CD4-positive, alpha-beta T cell treated with Interferon alpha-2 for 1 hour (primary cell): ENCODE measurements around the gene RNF157.
"Not testable (repeated sequence)": the region's sequence is repeated elsewhere in the genome, so short reads cannot be mapped to it uniquely, and the experiment has no call there.

Source experiments
- DNase-seq, 2 donors: peaks; one replicate each; pipeline ENCODE4 v3.0.0-alpha.2; 2020 to 2022

The RNF157 gene

GRCh38 chr17:76252967-76253766 lies 12.9 kb upstream of the RNF157 start:
- DNase-seq, result not testable (repeated sequence)

DNA sequence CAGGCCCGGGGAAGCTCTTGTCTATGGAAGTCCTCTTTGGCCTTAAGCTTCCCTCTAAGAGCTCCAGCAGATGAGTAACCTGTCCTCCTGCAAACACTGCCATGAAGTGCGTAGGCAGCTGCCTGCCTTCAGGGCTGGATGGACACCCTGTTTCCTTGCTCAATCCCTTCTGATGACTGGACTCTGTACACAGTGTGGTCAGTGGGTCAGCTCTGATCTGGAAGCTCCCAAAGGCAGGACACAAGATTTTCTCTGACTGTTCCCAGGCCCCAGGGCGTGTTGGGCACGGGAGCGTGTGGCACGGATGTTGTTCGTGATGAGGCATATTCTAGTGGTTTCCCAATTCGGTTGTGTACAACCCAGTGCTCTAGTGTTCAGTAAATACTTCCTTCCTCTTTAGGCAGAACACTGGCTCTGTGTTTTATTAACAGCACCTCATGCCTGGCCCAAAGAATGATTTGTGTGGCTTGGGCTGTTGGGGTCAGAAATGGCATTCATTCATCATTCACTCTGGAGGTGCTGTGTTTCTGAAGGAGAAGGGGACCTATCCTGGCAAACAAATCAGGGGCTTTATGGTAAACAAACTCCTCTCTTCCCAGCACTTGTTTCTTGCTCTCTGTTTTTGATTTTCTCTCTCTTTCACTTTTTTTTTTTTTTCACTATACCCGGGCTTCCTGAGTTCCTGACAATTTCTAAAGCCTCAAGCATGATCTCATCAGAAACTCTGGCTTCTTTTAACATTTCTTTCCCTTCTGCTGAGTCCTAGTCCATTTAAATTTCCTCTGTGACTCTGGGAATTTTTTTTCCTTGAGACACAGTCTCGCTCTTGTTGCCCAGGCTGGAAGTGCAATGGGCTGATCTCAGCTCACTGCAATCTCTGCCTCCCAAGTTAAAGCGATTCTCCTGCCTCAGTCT lies 12.0 kb upstream of the RNF157 start:
- DNase-seq, result peak; percentile 55 to 58

- DNase-seq, result no peak
Observed at GRCh38 chr17:76251478-76252039, 11.3 kb upstream of the RNF157 start.

GRCh38 chr17:76250141-76250540 lies 9.8 kb upstream of the RNF157 start:
- no peak for DNase-seq

- no peak for DNase-seq
Observed at GRCh38 chr17:76248013-76248782, 7.9 kb upstream of the RNF157 start.

- no peak for DNase-seq
Observed at GRCh38 chr17:76247304-76247703, 7.0 kb upstream of the RNF157 start.

- peak; percentile 45 to 58 for DNase-seq
Observed at GRCh38 chr17:76246080-76247066, 6.1 kb upstream of the RNF157 start.

DNA sequence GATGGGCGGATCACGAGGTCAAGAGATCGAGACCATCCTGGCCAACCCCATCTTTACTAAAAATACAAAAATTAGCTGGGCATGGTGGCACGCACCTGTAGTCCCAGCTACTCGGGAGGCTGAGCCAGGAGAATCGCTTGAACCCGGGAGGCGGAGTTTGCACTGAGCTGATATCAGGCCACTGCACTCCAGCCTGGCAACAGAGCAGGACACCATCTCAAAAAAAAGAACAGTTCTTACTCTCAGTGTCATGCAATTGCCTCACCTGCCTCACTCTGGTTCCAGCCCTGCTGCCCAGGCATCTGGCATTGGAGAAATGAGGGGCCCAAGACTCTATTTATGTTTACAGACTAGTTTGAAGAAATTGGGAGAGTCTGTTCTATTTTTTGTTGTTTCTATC lies 4.4 kb upstream of the RNF157 start:
- not testable (repeated sequence) for DNase-seq

- no peak for DNase-seq
Observed at GRCh38 chr17:76243826-76244679, 3.8 kb upstream of the RNF157 start.

- no peak for DNase-seq
Observed at GRCh38 chr17:76241691-76242255, 1.5 kb upstream of the RNF157 start.

GRCh38 chr17:76241204-76241538 lies 878 bp upstream of the RNF157 start:
- no peak for DNase-seq

- no peak for DNase-seq
Observed at GRCh38 chr17:76239538-76240274, 587 bp downstream of the RNF157 start.

GRCh38 chr17:76238847-76239537 lies 1.3 kb downstream of the RNF157 start:
- DNase-seq, result no peak

DNA sequence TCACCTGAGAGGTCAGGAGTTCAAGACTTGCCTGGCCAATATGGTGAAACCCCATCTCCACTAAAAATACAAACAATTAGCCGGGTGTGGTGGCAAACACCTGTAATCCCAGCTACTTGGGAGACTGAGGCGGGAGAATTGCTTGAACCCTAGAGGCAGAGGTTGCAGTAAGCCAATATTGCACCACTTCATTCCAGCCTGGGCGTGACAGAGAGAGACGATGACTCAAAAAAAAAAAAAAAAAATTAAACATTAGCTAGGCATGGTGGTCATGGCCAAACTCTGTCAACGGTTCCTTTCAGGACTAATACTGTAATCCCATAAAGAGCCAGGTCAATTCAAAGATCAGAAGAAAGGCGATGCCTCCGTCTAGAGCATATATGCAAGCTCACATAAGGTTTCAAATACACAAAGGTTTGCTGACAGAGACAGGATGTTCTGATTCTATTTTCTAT lies 2.4 kb downstream of the RNF157 start:
- no peak for DNase-seq

DNA sequence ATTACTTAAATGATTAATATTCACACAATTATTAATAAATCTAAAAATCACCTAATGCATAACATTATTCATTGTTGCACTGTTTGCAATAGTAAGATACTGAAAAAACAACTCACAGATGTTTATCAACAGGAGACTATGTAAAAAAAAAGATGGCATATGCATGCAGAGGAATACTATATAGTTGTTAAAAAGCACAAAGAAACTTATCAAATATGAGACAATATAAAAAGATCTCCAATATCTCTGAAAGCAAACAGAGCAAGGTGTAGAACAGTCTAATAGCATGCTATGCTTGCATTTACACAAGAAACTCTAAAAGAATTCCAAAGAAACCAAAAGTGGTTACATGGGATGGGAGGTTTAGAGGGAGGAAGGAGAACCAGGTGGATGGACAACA lies 3.7 kb downstream of the RNF157 start:
- DNase-seq, result no peak

GRCh38 chr17:76235883-76236282 lies 4.4 kb downstream of the RNF157 start:
- DNase-seq, result no peak

- DNase-seq, result no peak
Observed at GRCh38 chr17:76234354-76234679, 6.0 kb downstream of the RNF157 start.

DNA sequence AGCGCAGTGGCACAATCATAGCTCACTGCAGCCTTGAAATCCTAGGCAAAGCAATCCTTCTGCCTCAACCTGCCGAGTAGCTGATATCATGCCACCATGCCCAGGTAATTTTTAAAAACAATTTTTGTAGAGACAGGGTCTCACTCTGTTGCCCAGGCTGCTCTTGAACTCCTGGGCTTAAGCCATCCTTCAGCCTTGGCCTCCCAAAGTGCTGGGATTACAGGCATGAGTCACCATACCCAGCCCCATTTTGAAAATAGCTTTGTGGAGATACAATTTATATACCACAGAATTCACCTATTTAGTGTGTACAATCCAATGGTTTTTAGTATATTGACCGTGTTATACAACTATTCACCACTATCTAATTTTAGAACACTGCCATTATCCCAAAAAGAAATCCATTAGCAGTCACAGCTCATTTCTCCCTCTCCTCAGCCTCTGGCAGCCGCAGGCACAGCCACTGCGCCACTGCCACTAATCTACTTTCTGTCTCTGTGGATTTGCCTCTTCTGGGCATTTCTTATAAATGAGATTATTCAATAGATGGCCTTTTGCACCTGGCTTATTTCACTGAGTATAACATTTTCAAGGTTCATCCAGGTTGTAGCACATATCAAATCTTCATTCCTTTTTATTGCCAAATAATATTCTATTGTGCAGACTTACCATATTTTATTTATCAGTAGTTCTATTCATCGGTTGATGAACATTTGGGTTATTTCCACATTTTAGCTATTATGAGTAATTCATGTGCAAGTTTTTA lies 6.5 kb downstream of the RNF157 start:
- no peak for DNase-seq
